ENCODE measurements around the gene HELQ. TPM values are rescaled to one million over a fixed set of nuclear protein-coding genes. Genes with fewer than 3 reads are reported as not detected.
"Not testable (repeated sequence)": the region's sequence is repeated elsewhere in the genome, so short reads cannot be mapped to it uniquely, and the experiment has no call there.

Gene HELQ
- total RNA-seq, 2 donors from 2014 or later = 12.2 to 12.3 TPM

DNA sequence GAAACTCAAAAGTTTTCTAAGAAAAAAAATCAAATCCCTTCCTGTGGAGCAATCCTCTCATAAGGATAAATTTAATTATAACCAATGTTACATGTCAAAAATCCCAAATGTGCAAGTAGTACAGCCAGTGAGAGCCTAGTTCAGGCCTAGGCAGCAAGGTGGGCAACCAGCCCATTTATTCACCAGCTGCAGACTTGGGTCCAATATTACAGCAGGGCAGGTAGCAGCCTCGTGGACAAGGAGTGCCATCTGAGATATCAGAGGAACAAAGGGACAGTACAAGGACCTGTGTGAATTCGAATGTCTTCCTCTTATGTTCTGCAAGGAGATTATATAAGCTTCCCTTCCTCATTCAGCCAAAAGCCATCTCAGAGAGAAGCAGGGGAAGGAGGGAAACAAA, 6.6 kb downstream of the HELQ start:
- Mint-ChIP-seq H3K9me3 (no peaks in the 10 kb centered on the region), H3K36me3 (peaks cover 4 to 11% of the 10 kb centered on the region in 2 donors), H3K27ac (peak overlapping the region in 1 of 2 donors; percentile 38)
- DNase-seq (ENCODE audit: low spot score in 2 of 2) = no peak
- no peak for ATAC-seq

DNA sequence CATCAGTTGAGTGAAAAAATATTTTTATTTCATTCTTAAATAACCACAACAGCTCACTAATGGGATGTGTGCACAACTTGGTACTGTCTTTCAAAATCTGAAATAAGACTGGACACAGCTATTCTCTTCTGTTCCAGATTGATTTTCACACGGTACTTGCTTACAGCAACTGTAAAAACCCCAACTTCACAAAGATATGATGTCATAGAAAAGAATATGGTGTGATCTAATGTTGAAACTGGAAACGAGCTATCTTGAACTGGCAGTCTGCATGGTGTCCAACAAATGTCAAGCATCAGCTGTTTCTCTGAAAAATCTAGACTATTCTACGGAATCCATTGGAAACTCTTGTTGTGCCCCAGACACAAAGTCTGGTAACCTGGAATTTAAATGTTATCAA, 14.7 kb downstream of the HELQ start:
- peaks cover 0 to 6% of the 10 kb centered on the region in 2 donors for H3K36me3 Mint-ChIP-seq
- no peak for ATAC-seq
- no peak for DNase-seq (ENCODE audit: low spot score in 2 of 2)
- H3K9me3 Mint-ChIP-seq = no peaks in the 10 kb centered on the region
- H3K27ac Mint-ChIP-seq = no peak overlapping the region

DNA sequence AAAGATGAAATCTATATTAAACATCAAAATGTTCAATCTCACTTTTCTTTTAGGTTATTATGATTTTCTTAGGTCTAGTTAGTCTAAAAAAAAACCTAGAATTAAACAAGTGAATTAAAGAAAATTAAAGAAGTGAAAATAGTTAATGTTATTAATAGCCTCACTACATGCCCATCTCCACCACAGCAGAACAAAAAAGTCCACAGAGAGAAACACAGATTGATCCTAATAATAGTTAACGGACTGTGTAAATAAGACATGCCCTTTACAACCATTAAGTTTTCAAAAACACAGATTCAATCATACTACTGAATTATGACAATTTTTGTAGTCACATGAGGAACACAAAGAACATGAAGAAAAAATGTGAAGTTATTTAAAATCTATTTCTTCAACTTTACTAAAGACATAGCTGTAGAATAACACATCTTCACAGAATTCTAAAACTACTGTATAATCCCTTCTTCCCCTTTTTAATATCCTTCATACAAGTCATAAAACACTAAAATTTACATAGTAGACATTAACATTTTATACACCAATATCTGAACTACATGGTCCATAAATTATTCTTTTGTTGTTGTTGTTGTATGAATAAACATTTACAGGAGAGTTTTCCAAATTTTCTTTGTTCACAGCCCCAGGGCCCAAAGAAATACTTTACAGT, 15.3 kb downstream of the HELQ start:
- H3K27ac Mint-ChIP-seq = no peak overlapping the region
- ATAC-seq (no peak), DNase-seq (ENCODE audit: low spot score in 2 of 2) (no peak)
- no peaks in the 10 kb centered on the region for H3K9me3 Mint-ChIP-seq
- H3K36me3 Mint-ChIP-seq = peaks cover 0 to 6% of the 10 kb centered on the region in 2 donors

DNA sequence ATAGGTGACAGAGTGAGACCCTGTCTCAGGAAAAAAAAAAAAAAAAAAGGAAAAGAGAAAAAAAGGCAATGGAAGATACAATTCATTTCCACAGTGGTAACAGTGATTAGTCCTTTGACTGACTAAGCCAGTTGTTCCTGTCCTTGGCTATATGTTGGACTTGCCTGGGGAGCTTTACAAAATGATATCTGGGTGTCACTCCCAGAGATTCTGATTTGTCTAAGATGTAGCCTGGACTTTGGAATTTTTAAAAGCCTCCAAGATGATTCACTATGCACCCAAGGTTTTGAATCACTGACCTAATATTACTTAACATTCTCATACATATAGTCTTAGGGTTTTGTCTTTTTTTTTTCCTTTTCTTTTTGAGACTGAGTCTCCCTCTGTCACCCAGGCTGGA, 16.9 kb downstream of the HELQ start:
- Mint-ChIP-seq H3K9me3 (no peaks in the 10 kb centered on the region), H3K27ac (no peak overlapping the region), H3K36me3 (peaks cover 0 to 6% of the 10 kb centered on the region in 2 donors)
- ATAC-seq (no peak), DNase-seq (ENCODE audit: low spot score in 2 of 2) (no peak)

DNA sequence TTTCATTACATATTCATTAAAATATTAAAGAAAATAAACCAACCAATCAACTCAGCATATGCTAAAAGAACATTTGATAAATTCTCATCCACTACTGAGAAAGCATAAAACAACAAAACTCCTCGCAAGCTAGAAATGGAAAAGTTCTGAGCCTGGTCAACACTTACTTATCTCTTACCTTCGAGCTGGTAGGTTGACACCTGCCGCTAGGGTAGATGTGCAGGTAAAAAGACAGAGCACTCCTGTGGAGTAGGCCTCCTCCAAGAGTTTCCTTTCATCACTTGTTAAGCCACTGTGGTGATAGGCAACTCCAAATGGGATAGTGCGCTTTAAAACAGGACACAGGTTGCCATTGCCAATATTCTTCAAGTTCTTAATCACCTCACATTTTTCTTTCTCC, 18.9 kb downstream of the HELQ start:
- no peak for ATAC-seq
- Mint-ChIP-seq H3K27ac (no peak overlapping the region), H3K36me3 (peaks cover 0 to 6% of the 10 kb centered on the region in 2 donors), H3K9me3 (no peaks in the 10 kb centered on the region)
- no peak for DNase-seq (ENCODE audit: low spot score in 2 of 2)

DNA sequence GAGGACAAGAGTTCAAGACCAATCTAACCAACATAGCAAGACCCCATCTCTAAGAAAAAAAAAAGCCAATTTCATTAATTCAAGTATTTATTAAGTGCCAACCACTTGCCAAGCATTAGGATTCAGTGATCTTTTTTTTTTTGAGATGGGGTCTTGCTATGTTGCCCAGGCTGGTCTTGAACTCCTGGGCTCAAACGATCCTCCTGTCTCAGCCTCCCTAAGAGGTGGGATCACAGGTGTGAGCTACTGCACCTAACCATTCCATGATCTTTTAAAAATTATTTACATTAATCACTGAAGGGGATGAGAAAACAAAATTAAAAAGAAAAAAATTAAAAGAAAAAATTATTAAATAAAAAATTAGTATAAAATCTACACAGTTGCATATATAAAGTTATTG, 24.4 kb downstream of the HELQ start:
- ATAC-seq (no peak), DNase-seq (ENCODE audit: low spot score in 2 of 2) (no peak)
- Mint-ChIP-seq H3K9me3 (no peaks in the 10 kb centered on the region), H3K36me3 (no peaks in the 10 kb centered on the region), H3K27ac (no peak overlapping the region)

DNA sequence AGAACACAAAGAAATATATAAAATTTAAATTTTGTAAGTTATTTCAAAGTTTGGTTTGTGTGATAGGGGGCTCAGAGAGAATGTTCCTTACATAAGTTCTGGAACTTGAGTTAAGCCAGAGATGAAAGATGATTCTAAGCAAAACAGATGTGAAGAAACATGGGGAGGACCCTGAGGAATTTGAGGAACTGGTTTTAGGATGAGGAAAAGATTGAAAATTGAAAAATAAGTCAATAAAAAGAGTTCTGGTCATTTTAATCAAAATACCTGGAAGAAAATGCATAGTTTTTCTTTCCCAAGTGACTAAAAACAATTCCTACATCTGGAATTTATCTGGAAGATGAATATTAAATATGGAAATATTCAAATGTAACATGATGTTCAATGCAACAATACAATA, 37.4 kb downstream of the HELQ start:
- Mint-ChIP-seq H3K27ac (peak overlapping the region in 1 of 2 donors; percentile 47), H3K9me3 (no peaks in the 10 kb centered on the region), H3K36me3 (peaks cover 0 to 5% of the 10 kb centered on the region in 2 donors)
- ATAC-seq (no peak), DNase-seq (ENCODE audit: low spot score in 2 of 2) (no peak)

DNA sequence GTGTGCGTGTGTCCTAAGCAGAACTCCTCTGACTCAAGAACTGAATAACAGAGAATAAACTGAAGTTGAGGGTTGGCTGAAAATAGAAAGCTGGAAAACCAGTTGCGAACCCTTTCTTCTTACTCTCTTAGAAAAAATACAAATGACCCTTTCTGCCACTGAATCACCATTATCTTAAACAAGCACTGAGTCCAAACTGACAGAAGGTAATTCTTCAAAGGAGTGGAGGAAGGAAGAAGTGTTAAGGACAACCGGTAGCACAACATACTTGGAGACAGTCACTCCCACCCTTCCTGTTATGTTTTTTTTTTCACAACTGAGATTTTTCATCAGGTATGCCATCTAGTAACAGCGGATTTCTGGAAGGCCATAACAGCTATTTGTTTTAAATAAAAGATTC, 38.1 kb downstream of the HELQ start:
- ATAC-seq (no peak), DNase-seq (ENCODE audit: low spot score in 2 of 2) (no peak)
- Mint-ChIP-seq H3K36me3 (peaks cover 0 to 5% of the 10 kb centered on the region in 2 donors), H3K27ac (peak overlapping the region; percentile 27 to 50), H3K9me3 (no peaks in the 10 kb centered on the region)

DNA sequence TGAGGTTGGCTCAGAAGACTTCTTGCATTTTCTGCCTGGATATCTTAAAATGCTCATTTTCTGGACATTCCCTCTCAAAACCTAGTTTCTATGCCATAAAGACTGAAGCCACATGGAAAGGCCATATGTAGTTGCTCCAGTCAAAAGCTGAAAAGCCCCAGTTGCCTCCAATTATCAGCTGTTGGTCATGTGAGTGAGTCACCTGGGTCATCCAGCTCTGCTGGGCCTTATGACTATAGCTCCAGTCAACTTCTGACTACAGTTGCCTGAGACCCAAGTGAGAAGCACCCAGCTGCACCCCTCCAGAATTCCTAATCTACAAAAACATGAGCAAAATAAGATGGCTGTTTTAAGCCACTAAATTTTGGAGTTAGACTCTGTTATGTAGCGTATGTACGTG, 41.9 kb downstream of the HELQ start:
- H3K36me3 Mint-ChIP-seq = peaks cover 0 to 5% of the 10 kb centered on the region in 2 donors
- no peaks in the 10 kb centered on the region for H3K9me3 Mint-ChIP-seq
- H3K27ac Mint-ChIP-seq = no peak overlapping the region
- ATAC-seq (peak in 1 of 2 donors; percentile 43), DNase-seq (ENCODE audit: low spot score in 2 of 2) (no peak)

DNA sequence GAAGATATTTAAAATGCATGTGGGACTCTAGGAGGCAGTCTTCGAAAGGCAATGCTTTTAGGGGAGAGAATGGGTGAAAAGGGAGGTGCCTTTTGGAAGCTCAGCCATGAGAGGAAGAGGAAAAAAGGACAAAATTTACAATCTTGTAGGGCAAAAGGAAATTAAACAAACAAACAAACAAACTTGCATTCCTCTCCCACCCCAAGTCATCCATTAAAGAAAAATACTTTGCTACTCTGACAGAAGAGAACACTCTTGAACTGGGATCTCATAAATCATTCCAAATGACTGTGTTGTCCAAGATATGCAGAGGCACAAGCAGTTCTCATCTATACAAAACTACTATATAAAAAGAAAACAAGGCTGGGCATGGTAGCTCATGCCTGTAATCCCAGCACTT, 46.7 kb downstream of the HELQ start:
- Mint-ChIP-seq H3K9me3 (no peaks in the 10 kb centered on the region), H3K27ac (no peak overlapping the region), H3K36me3 (no peaks in the 10 kb centered on the region)
- DNase-seq (ENCODE audit: low spot score in 2 of 2) = no peak
- ATAC-seq = no peak

DNA sequence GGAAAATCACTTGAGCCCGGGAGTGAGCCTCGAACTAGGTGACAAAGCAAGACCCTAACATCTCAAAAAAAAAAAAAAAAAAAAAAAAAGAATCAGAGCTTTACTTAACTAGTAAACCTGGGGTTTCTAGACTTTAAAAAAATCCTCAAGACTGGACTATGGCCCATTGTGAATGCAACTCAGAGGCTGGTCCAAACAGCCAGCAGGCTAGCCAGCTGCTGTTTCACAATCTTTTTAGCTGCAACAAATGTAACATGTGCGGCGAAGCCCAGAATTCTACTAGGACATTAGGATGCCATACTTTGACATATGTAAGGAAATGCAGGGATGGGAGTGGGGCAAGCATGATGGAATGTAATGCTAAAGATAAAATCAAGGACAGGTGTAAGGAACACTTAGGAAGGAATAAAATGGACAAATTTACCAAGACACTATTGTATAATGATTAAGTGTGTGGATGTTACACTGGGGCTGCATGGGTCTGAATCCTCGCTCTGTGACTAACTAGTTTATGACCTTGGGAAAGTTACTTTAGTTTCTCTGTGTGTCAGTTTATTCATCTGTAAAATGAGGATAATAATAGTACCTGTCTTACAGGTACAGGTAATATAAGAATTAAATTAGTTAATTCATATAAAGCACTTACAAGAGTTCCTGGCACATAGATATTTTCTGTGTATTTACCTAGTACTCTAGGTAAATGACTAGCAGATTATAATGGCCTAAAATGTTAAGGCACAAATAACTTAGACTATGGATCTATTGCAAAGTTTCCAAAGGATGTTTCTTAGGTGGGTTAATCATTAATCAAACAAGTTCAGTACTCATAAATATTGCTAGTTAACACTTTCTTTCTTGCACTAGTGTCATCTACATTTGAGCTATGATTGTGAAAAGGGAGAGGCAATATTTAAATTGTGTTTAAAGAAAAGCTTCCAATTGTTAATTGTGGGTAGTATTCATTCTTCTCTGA, 49.5 kb downstream of the HELQ start:
- H3K36me3 Mint-ChIP-seq = peaks cover 0 to 5% of the 10 kb centered on the region in 2 donors
- ATAC-seq (no peak), DNase-seq (ENCODE audit: low spot score in 2 of 2) (no peak)
- peak overlapping the region in 1 of 2 donors; percentile 25 for H3K27ac Mint-ChIP-seq
- H3K9me3 Mint-ChIP-seq = no peaks in the 10 kb centered on the region

DNA sequence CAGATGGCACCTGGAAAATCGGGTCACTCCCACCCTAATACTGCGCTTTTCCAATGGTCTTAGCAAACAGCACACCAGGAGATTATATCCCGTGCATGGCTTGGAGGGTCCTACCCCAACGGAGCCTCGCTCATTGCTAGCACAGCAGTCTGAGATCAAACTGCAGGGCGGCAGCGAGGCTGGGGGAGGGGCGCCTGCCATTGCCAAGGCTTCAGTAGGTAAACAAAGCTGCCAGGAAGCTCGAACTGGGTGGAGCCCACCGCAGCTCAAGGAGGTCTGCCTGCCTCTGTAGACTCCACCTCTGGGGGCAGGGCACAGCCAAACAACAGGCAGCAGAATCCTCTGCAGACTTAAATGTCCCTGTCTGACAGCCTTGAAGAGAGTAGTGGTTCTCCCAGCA, 57.5 kb downstream of the HELQ start:
- H3K27ac Mint-ChIP-seq; DNase-seq (ENCODE audit: low spot score in 2 of 2); ATAC-seq; H3K9me3 Mint-ChIP-seq: not testable (repeated sequence)
- peaks cover 26 to 29% of the 10 kb centered on the region in 2 donors for H3K36me3 Mint-ChIP-seq

DNA sequence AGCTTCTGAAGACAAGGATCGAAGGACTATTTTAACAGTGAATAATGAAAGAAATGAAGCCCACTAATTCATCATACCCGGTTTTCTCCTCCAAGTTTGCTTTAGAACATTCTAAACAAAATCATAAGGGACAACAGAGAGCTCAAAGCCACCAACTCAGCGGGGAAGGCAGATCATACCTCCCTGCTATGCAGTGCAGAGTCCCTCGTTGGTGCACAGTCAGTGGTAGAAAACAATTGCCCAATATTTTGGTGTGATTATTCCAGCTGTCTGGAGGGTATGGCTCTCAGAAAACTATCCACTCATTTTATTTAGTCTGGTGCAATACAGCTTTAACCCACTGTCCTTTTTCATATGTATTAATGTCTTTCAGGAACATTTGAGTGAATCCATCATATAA, 61.7 kb downstream of the HELQ start:
- H3K27ac Mint-ChIP-seq = no peak overlapping the region
- DNase-seq (ENCODE audit: low spot score in 2 of 2) = no peak
- no peak for ATAC-seq
- H3K36me3 Mint-ChIP-seq = peaks cover 10 to 12% of the 10 kb centered on the region in 2 donors
- H3K9me3 Mint-ChIP-seq = peaks cover 5 to 6% of the 10 kb centered on the region in 2 donors

DNA sequence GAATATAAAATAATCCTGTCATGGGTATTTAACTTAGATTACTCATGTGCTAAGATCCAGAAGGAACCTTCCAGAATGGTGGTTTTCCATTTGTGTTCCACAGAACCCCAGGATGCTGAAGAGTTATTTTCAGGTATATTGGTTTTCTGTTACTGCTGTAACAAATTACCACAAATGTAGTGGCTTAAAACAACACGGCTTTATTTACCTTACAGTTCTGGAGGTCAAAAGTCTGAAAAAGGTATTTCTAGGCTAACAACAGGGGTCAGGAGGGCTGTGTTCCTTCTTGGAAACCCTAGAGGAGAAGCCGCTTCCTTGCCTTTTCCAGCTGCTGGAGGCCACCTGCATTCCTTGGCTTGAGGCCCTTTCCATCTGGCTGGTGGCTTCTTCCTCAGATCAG, 63.1 kb downstream of the HELQ start:
- H3K27ac Mint-ChIP-seq = no peak overlapping the region
- ATAC-seq (no peak), DNase-seq (ENCODE audit: low spot score in 2 of 2) (no peak)
- H3K9me3 Mint-ChIP-seq = peaks cover 3% of the 10 kb centered on the region in 2 donors
- peaks cover 2 to 4% of the 10 kb centered on the region in 2 donors for H3K36me3 Mint-ChIP-seq

DNA sequence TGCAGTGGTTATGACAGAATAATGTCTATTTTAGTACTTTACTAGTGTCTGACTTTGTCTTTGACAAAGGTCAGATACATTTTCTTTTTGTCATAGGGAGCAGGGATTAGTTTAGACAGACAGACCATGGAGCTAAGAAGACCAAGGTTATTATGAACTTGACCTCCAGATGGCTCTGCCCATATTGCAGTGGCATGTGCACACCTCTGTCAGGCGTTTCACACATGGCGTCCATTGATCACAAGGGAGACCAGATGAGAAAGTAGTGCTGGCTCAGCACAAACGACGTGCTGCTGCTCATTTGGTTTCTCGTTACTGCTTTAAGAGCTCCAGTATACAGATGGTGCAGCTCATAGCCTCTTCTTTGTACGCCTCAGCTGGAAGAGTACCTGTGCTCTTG, 64.7 kb downstream of the HELQ start:
- Mint-ChIP-seq H3K36me3 (no peaks in the 10 kb centered on the region), H3K27ac (no peak overlapping the region), H3K9me3 (no peaks in the 10 kb centered on the region)
- no peak for ATAC-seq
- no peak for DNase-seq (ENCODE audit: low spot score in 2 of 2)

DNA sequence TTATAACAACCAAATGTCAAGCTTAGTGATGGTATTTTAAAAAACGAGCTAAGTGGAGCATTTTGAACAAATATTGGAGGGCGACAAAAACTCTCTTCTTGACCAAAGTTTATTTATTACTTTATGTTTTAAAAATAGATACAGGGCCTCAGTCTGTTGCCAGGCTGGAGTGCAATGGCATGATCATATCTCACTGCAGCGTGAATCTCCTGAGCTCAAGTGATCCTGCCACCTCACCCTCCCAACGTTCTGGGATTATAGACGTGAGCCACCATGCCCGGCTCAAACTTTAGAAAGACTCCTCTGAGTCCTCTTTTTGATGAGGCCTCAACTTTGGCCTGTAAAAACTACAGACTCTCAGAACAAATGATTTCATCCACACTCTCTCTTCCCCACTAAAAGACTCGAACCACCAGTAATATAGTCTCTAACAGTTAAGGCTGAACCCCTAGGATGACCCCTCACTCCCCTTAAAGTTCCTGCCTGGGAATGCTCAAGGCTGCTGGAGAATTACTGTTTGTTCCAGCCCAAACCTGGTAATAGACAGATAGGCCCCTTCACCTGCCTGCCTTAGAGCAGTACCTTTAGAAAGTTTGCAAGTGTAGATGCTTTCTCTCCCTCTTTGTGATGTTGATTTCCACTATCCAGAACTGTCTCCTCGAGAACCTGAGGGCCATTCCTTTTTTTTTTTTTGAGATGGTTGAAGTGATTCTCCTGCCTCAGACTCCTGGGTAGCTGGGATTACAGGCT, 65.7 kb downstream of the HELQ start:
- Mint-ChIP-seq H3K27ac (no peak overlapping the region), H3K36me3 (no peaks in the 10 kb centered on the region), H3K9me3 (no peaks in the 10 kb centered on the region)
- ATAC-seq (no peak), DNase-seq (ENCODE audit: low spot score in 2 of 2) (no peak)

Data from activated naive CD4-positive, alpha-beta T cell treated with anti-CD3 and anti-CD28 coated beads, Interleukin-2, amount 50 U/mL, for 72 hours (primary cell).